Trophoblast cell (in vitro differentiated cells and primary cell): Measurements from ENCODE around the gene ADCY2.

ENCODE experiments used
- DNase-seq, 2 donors: peaks; one replicate each; pipeline ENCODE4 v3.0.0-alpha.2; 2016
- H2AFZ ChIP-seq: 2 replicates; pipeline ENCODE4 v1.6.1; 2013; ENCODE audit warnings: low read length, moderate library complexity, mild to moderate bottlenecking; ENCODE audit not compliant: insufficient read depth, poor library complexity
- H2AK5ac ChIP-seq: 2 replicates; pipeline ENCODE4 v1.6.1; 2013; ENCODE audit warnings: mild to moderate bottlenecking, low read length
- H2BK120ac ChIP-seq: 2 replicates; pipeline ENCODE4 v1.6.1; 2013; ENCODE audit warnings: low read length, mild to moderate bottlenecking, moderate library complexity; ENCODE audit not compliant: insufficient read depth, poor library complexity
- H2BK12ac ChIP-seq: 2 replicates; pipeline ENCODE4 v1.6.1; 2013; ENCODE audit warnings: mild to moderate bottlenecking, low read length, moderate library complexity
- H2BK5ac ChIP-seq: 2 replicates; pipeline ENCODE4 v1.6.1; 2013; ENCODE audit warnings: low read length, low read depth, moderate library complexity, mild to moderate bottlenecking; ENCODE audit not compliant: poor library complexity
- H3K14ac ChIP-seq: 2 replicates; pipeline ENCODE4 v1.6.1; 2013; ENCODE audit warnings: mild to moderate bottlenecking, low read length
- H3K18ac ChIP-seq: 2 replicates; pipeline ENCODE4 v1.6.1; 2013; ENCODE audit warnings: mild to moderate bottlenecking, low read length
- H3K23ac ChIP-seq: 2 replicates; pipeline ENCODE4 v1.6.1; 2013; ENCODE audit warnings: low read length
- H3K27ac ChIP-seq: 2 replicates; pipeline ENCODE4 v1.5.1; 2013; ENCODE audit warnings: low read depth, mild to moderate bottlenecking, inconsistent platforms, low read length, moderate library complexity
- H3K27me3 ChIP-seq: 2 replicates; pipeline ENCODE4 v1.6.1; 2013; ENCODE audit warnings: inconsistent platforms, mild to moderate bottlenecking, low read length, moderate library complexity; ENCODE audit not compliant: insufficient read depth
- H3K36me3 ChIP-seq, 2 experiments: 1 replicate in 1 of 2; 2 replicates in 1 of 2; pipeline ENCODE4 v1.6.1; 2013; ENCODE audit warnings: low read length in 2 of 2, mild to moderate bottlenecking in 2 of 2, moderate library complexity in 1 of 2; ENCODE audit not compliant: insufficient read depth in 2 of 2, control insufficient read depth in 1 of 2
- H3K4ac ChIP-seq: 2 replicates; pipeline ENCODE4 v1.6.1; 2013; ENCODE audit warnings: low read depth, mild to moderate bottlenecking, low read length, moderate library complexity
- H3K4me1 ChIP-seq, 2 experiments: 1 replicate in 1 of 2; 2 replicates in 1 of 2; pipeline ENCODE4 v1.6.1; 2013; ENCODE audit warnings: low read length in 2 of 2, mild to moderate bottlenecking in 2 of 2, moderate library complexity in 1 of 2; ENCODE audit not compliant: insufficient read depth in 2 of 2, control insufficient read depth in 1 of 2
- H3K4me2 ChIP-seq: 2 replicates; pipeline ENCODE4 v1.6.1; 2013; ENCODE audit warnings: inconsistent platforms, mild to moderate bottlenecking, low read length, moderate library complexity
- H3K4me3 ChIP-seq: 2 replicates; pipeline ENCODE4 v1.5.1; 2013; ENCODE audit warnings: mild to moderate bottlenecking, low read depth, low read length, inconsistent platforms
- H3K79me1 ChIP-seq: one replicate; pipeline ENCODE4 v1.6.1; 2013; ENCODE audit warnings: low read length
- H3K79me2 ChIP-seq: 2 replicates; pipeline ENCODE4 v1.6.1; 2013; ENCODE audit warnings: low read length, mild to moderate bottlenecking; ENCODE audit not compliant: control insufficient read depth, insufficient read depth, poor library complexity
- H3K9ac ChIP-seq: 2 replicates; pipeline ENCODE4 v1.6.1; 2013; ENCODE audit warnings: mild to moderate bottlenecking, low read length
- H3K9me3 ChIP-seq: 2 replicates; pipeline ENCODE4 v1.6.1; 2013; ENCODE audit warnings: low read depth, mild to moderate bottlenecking, control low read depth, inconsistent platforms, low read length; ENCODE audit not compliant: insufficient read depth
- H4K12ac ChIP-seq: 2 replicates; pipeline ENCODE4 v1.6.1; 2013; ENCODE audit warnings: low read depth, mild to moderate bottlenecking, low read length, moderate library complexity
- H4K8ac ChIP-seq: 2 replicates; pipeline ENCODE4 v1.6.1; 2013; ENCODE audit warnings: low read depth, mild to moderate bottlenecking, low read length, moderate library complexity
- H4K91ac ChIP-seq: one replicate; pipeline ENCODE4 v1.6.1; 2013; ENCODE audit warnings: low read depth, mild to moderate bottlenecking, low read length, moderate library complexity
- WGBS: extraction: QIAGEN DNeasy Blood & Tissue Kit; methylation state at CpG from one replicate; pipeline ENCODE4 v1.1.7; 2013; ENCODE audit warnings: missing lambda C conversion rate; ENCODE audit not compliant: insufficient read length, insufficient coverage; ENCODE audit errors: extremely low coverage; 5-methylcytosine and 5-hydroxymethylcytosine counted together

The ADCY2 gene

DNA sequence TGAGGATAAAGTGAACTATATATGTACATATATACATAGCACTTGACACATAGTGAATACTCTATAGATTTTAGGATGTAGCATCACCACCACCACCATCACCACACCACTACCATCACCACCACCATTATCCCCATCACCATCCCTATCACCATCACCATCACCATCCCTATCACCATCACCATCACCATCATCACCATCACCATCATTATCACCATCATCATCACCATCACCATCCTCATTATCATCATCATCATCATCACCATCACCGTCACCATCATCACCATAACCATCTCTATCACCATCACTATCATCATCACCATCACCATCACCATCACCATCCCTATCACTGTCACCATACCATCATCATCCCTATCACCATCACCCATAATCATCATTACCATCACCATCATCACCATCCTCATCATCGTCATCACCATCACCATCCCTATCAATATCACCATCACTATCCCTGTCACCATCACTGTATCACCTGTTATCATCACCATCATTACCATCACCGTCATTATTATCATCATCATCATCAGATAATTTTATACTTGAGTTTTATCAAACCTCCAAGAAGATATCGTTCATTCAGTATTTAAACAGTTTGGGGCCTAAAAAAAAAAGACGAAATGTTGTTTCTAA is 345.6 kb downstream of the ADCY2 start:
- WGBS = 100% methylated on average over 2 of the region's 5 CpGs
- Histone ChIP-seq H2BK5ac (no peak overlapping the region), H3K4me3 (no peak overlapping the region), H3K4me1 (no peaks in the 10 kb centered on the region), H3K9ac (no peak overlapping the region), H3K4me2 (no peak overlapping the region), H3K18ac (no peak overlapping the region), H4K8ac (no peak overlapping the region), H3K27ac (no peak overlapping the region), H2BK12ac (no peak overlapping the region), H4K91ac (no peak overlapping the region), H2BK120ac (no peak overlapping the region), H3K23ac (peak overlapping the region; percentile 58), H3K27me3 (no peaks in the 10 kb centered on the region), H3K9me3 (no peaks in the 10 kb centered on the region), H2AFZ (no peak overlapping the region), H2AK5ac (no peak overlapping the region), H4K12ac (no peak overlapping the region), H3K4ac (no peak overlapping the region), H3K36me3 (no peaks in the 10 kb centered on the region), H3K79me1 (no peaks in the 10 kb centered on the region), H3K14ac (no peak overlapping the region), H3K79me2 (no peaks in the 10 kb centered on the region)
- no peak for DNase-seq

DNA sequence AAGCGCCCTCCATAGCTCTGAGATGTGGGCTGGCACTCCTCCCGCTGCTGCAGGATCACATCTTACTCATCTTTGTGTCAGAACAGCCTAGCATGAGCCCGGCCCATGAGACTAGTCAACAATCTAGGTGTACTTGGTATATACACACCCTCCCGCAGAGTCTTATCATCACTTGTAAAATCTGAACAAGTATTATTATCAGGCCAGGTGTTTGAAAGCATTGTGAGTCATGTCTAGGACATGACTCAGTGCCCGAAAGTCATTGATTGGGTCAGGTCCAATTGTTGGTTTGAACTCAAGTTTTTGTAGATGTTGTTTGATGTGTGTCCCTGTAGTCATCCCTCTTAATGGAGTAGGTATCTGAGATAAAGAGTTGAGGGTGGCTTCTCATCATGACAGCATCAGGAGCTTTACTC is 346.3 kb downstream of the ADCY2 start:
- H2AK5ac ChIP-seq = no peak overlapping the region
- no peaks in the 10 kb centered on the region for H3K79me1 ChIP-seq
- H4K91ac ChIP-seq = no peak overlapping the region
- no peak overlapping the region for H3K9ac ChIP-seq
- no peak overlapping the region for H2BK12ac ChIP-seq
- H2BK120ac ChIP-seq = no peak overlapping the region
- no peak overlapping the region for H3K14ac ChIP-seq
- H3K79me2 ChIP-seq = no peaks in the 10 kb centered on the region
- H3K4me1 ChIP-seq = no peaks in the 10 kb centered on the region
- H3K27me3 ChIP-seq = no peaks in the 10 kb centered on the region
- no peak overlapping the region for H3K23ac ChIP-seq
- H3K4me3 ChIP-seq = no peak overlapping the region
- no peak overlapping the region for H3K4me2 ChIP-seq
- H4K8ac ChIP-seq = no peak overlapping the region
- H2AFZ ChIP-seq = no peak overlapping the region
- H3K9me3 ChIP-seq = no peaks in the 10 kb centered on the region
- no peak overlapping the region for H3K27ac ChIP-seq
- H3K36me3 ChIP-seq = no peaks in the 10 kb centered on the region
- no CpG with 5 or more reads among the region's 5 CpGs for WGBS
- DNase-seq = peak; percentile 67 to 76
- no peak overlapping the region for H3K18ac ChIP-seq
- H4K12ac ChIP-seq = no peak overlapping the region
- no peak overlapping the region for H2BK5ac ChIP-seq
- H3K4ac ChIP-seq = no peak overlapping the region

DNA sequence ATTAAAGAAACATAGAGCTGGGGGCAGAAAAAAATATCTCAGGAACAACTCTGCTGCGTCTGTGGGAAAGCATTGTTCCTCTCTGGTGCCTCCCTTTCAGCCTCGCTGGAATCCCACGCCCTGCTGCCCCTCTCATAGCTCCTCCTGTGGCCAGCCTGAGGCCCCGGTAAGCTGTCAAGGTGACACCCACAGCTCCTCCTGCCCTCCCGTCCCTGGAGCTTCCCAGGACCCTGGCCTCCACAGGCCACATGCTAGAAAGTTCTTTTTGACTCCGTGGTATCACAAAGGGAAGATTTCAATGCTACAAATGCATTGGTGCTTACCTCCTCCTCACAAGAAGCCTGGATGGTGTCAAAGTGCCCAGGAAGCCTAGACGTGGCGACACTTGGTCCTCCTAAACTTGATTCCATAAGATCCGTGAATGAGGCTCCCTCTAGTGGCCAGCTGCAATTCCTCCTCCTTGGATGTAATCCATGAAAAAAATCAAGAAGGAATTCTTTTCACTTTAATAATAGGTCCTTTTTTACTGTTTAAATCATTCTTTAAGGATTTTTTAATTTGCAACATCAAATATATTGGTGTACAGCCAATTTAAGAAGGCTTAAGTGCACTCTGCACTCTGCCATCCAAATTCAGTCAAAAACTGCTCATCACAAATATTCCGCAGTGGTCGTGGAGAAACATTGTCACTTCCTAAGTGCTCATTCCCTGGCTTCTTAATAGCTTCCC is 350.1 kb downstream of the ADCY2 start:
- Histone ChIP-seq H3K4ac (no peak overlapping the region), H3K27ac (no peak overlapping the region), H3K27me3 (no peaks in the 10 kb centered on the region), H2AFZ (no peak overlapping the region), H2AK5ac (no peak overlapping the region), H4K12ac (no peak overlapping the region), H3K23ac (no peak overlapping the region), H3K9ac (no peak overlapping the region), H3K9me3 (no peaks in the 10 kb centered on the region), H3K4me1 (no peaks in the 10 kb centered on the region), H4K8ac (no peak overlapping the region), H3K79me1 (no peaks in the 10 kb centered on the region), H3K18ac (no peak overlapping the region), H3K4me3 (no peak overlapping the region), H3K36me3 (no peaks in the 10 kb centered on the region), H2BK12ac (no peak overlapping the region), H4K91ac (no peak overlapping the region), H3K4me2 (no peak overlapping the region), H2BK120ac (no peak overlapping the region), H2BK5ac (no peak overlapping the region), H3K79me2 (no peaks in the 10 kb centered on the region), H3K14ac (no peak overlapping the region)
- DNase-seq = peak; percentile 57 to 91
- WGBS = no CpG with 5 or more reads among the region's 11 CpGs

DNA sequence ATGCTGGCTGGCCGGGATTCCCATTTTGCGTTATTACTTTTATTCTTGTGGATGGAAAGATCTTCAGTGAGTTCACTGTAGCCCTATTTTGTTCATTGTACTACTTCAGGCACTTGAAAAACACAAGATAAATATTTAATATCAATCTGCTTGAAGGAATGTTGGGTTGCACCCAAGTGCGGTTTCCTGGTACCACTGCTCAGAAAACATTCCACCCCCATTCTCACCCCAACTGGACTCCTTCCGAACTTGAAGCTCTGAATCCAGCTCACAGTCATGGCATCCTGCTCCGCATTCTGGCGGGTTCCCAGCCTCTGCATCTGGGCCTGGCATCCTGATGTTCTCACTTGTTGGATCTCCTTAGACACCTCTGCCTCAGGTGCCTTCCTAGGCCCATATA is 351.8 kb downstream of the ADCY2 start:
- Histone ChIP-seq H3K18ac (no peak overlapping the region), H3K4me2 (no peak overlapping the region), H3K27ac (no peak overlapping the region), H3K4me1 (no peaks in the 10 kb centered on the region), H2BK12ac (no peak overlapping the region), H3K27me3 (no peaks in the 10 kb centered on the region), H3K14ac (no peak overlapping the region), H3K23ac (no peak overlapping the region), H3K4ac (no peak overlapping the region), H3K36me3 (no peaks in the 10 kb centered on the region), H3K9ac (no peak overlapping the region), H2BK120ac (no peak overlapping the region), H2BK5ac (no peak overlapping the region), H4K8ac (no peak overlapping the region), H2AK5ac (no peak overlapping the region), H3K79me1 (no peaks in the 10 kb centered on the region), H3K4me3 (no peak overlapping the region), H3K79me2 (no peaks in the 10 kb centered on the region), H3K9me3 (no peaks in the 10 kb centered on the region), H4K12ac (no peak overlapping the region), H4K91ac (no peak overlapping the region), H2AFZ (no peak overlapping the region)
- WGBS = no CpG with 5 or more reads among the region's 6 CpGs
- no peak for DNase-seq
